Measurements from ENCODE around the gene LRRC49. TPM values are rescaled to one million over a fixed set of nuclear protein-coding genes. Genes with fewer than 3 reads are reported as not detected.

Gene LRRC49
- total and polyA plus RNA-seq, 4 donors, result 3.0 to 24.3 (median 7.4) TPM

GRCh38 chr15:70876011-70876410 is 16.6 kb upstream of the LRRC49 start:
- Histone ChIP-seq H3K9ac (ENCODE audit: insufficient read depth in 1 of 2, low read length in 2 of 2) (no peak overlapping the region), H3K36me3 (ENCODE audit: control insufficient read depth in 4 of 4, insufficient read depth in 4 of 4, low read length in 4 of 4) (no peaks in the 10 kb centered on the region), H3K27me3 (ENCODE audit: control insufficient read depth in 3 of 3, insufficient read depth in 3 of 3, low read length in 2 of 3) (no peaks in the 10 kb centered on the region), H3K27ac (ENCODE audit: low read depth in 1 of 2, low read length in 1 of 2) (no peak overlapping the region), H3K4me1 (ENCODE audit: control insufficient read depth in 5 of 5, insufficient read depth in 5 of 5, low read length in 5 of 5) (peaks cover 0 to 3% (median 0%) of the 10 kb centered on the region in 5 donors), H3K9me3 (ENCODE audit: control insufficient read depth in 4 of 4, insufficient read depth in 3 of 4, low read length in 3 of 4) (no peaks in the 10 kb centered on the region), H3K4me3 (no peak overlapping the region)
- DNase-seq (no peak), ATAC-seq (ENCODE audit: insufficient read depth, low FRiP score) (no peak)
- 64 to 78% methylated on average over 3 of the region's 3 CpGs for WGBS, 2 donors
- TF ChIP-seq CTCF (IDR thresholded peaks at IDR 0.05; ENCODE audit: control extremely low read depth, extremely low read depth), result no peak

GRCh38 chr15:70876683-70877082 is 15.9 kb upstream of the LRRC49 start:
- peaks cover 0 to 3% (median 0%) of the 10 kb centered on the region in 5 donors for H3K4me1 ChIP-seq (ENCODE audit: control insufficient read depth in 5 of 5, insufficient read depth in 5 of 5, low read length in 5 of 5)
- H3K27me3 ChIP-seq (ENCODE audit: control insufficient read depth in 3 of 3, insufficient read depth in 3 of 3, low read length in 2 of 3), result no peaks in the 10 kb centered on the region
- no peak overlapping the region for H3K4me3 ChIP-seq
- DNase-seq (no peak), ATAC-seq (ENCODE audit: insufficient read depth, low FRiP score) (no peak)
- no peaks in the 10 kb centered on the region for H3K9me3 ChIP-seq (ENCODE audit: control insufficient read depth in 4 of 4, insufficient read depth in 3 of 4, low read length in 3 of 4)
- WGBS, 2 donors, result 76 to 84% methylated on average over 2 of the region's 2 CpGs
- no peak overlapping the region for H3K27ac ChIP-seq (ENCODE audit: low read depth in 1 of 2, low read length in 1 of 2)
- no peak for TF ChIP-seq CTCF (IDR thresholded peaks at IDR 0.05; ENCODE audit: control extremely low read depth, extremely low read depth)
- no peaks in the 10 kb centered on the region for H3K36me3 ChIP-seq (ENCODE audit: control insufficient read depth in 4 of 4, insufficient read depth in 4 of 4, low read length in 4 of 4)
- H3K9ac ChIP-seq (ENCODE audit: insufficient read depth in 1 of 2, low read length in 2 of 2), result no peak overlapping the region

- no peak overlapping the region for H3K27ac ChIP-seq (ENCODE audit: low read depth in 1 of 2, low read length in 1 of 2)
- no peaks in the 10 kb centered on the region for H3K9me3 ChIP-seq (ENCODE audit: control insufficient read depth in 4 of 4, insufficient read depth in 3 of 4, low read length in 3 of 4)
- H3K4me1 ChIP-seq (ENCODE audit: control insufficient read depth in 5 of 5, insufficient read depth in 5 of 5, low read length in 5 of 5), result peaks cover 0 to 3% (median 0%) of the 10 kb centered on the region in 5 donors
- no peak for TF ChIP-seq CTCF (IDR thresholded peaks at IDR 0.05; ENCODE audit: control extremely low read depth, extremely low read depth)
- H3K4me3 ChIP-seq, result no peak overlapping the region
- ATAC-seq (ENCODE audit: insufficient read depth, low FRiP score) (no peak), DNase-seq (no peak)
- no peaks in the 10 kb centered on the region for H3K36me3 ChIP-seq (ENCODE audit: control insufficient read depth in 4 of 4, insufficient read depth in 4 of 4, low read length in 4 of 4)
- 78 to 87% methylated on average over 2 of the region's 2 CpGs for WGBS, 2 donors
- H3K9ac ChIP-seq (ENCODE audit: insufficient read depth in 1 of 2, low read length in 2 of 2), result no peak overlapping the region
- no peaks in the 10 kb centered on the region for H3K27me3 ChIP-seq (ENCODE audit: control insufficient read depth in 3 of 3, insufficient read depth in 3 of 3, low read length in 2 of 3)
These were observed 13.2 kb upstream of the LRRC49 start for GRCh38 chr15:70879401-70879800.

GRCh38 chr15:70880781-70881180 is 11.8 kb upstream of the LRRC49 start:
- Histone ChIP-seq H3K27ac (ENCODE audit: low read depth in 1 of 2, low read length in 1 of 2) (no peak overlapping the region), H3K4me3 (no peak overlapping the region), H3K36me3 (ENCODE audit: control insufficient read depth in 4 of 4, insufficient read depth in 4 of 4, low read length in 4 of 4) (no peaks in the 10 kb centered on the region), H3K9ac (ENCODE audit: insufficient read depth in 1 of 2, low read length in 2 of 2) (no peak overlapping the region), H3K9me3 (ENCODE audit: control insufficient read depth in 4 of 4, insufficient read depth in 3 of 4, low read length in 3 of 4) (no peaks in the 10 kb centered on the region), H3K4me1 (ENCODE audit: control insufficient read depth in 5 of 5, insufficient read depth in 5 of 5, low read length in 5 of 5) (peaks cover 0 to 3% (median 0%) of the 10 kb centered on the region in 5 donors), H3K27me3 (ENCODE audit: control insufficient read depth in 3 of 3, insufficient read depth in 3 of 3, low read length in 2 of 3) (no peaks in the 10 kb centered on the region)
- no peak for TF ChIP-seq CTCF (IDR thresholded peaks at IDR 0.05; ENCODE audit: control extremely low read depth, extremely low read depth)
- no peak for ATAC-seq (ENCODE audit: insufficient read depth, low FRiP score)
- no peak for DNase-seq
- whole genome bisulfite sequencing, 2 donors, result 91 to 96% methylated on average over 2 of the region's 2 CpGs

Measured in lung (tissue), 12 donors.